A673 (cell line): ENCODE results near the gene NAIF1. TPM values are rescaled to one million over a fixed set of nuclear protein-coding genes. Genes with fewer than 3 reads are reported as not detected.

Experiments
- BruUV-seq: library from RNA; stranded (reverse); fragments of 400-500 nt; replicated peaks from 2 replicates; lab custom pipeline; 2021; lab: Mats Ljungman, UMichigan
- CTCF ChIA-PET: fragments of 300-600 bp; sonication (Branson Sonifier 250); formaldehyde crosslinking; loops from one replicate; lab custom pipeline; 2022; ENCODE audit warnings: antibody characterized with exemption; lab: Charles Lee
- POLR2A ChIA-PET: fragments of 300-600 bp; sonication (Branson Sonifier 250); formaldehyde crosslinking; loops from one replicate; lab custom pipeline; 2022; ENCODE audit warnings: antibody characterized with exemption; ENCODE audit not compliant: low non-redundant PET; lab: Charles Lee
- DNase-seq: peaks from one replicate; pipeline ENCODE4 v3.0.0-alpha.2; 2015; ENCODE audit warnings: low spot score
- H3K27ac ChIP-seq: fragments of 200-600 bp; sonication (generic); 2 replicates; pipeline ENCODE4 v1.5.1; 2016; ENCODE audit warnings: mixed run types, low read depth, mild to moderate bottlenecking, mixed read lengths, antibody characterized with exemption, low read length; ENCODE audit not compliant: poor library complexity, severe bottlenecking
- H3K27me3 ChIP-seq: fragments of 200-600 bp; sonication (generic); replicated peaks from 2 replicates; pipeline ENCODE4 v1.6.1; 2017; ENCODE audit warnings: mixed run types, low read depth, mild to moderate bottlenecking, mixed read lengths, antibody characterized with exemption, low read length; ENCODE audit not compliant: insufficient read depth, poor library complexity
- H3K36me3 ChIP-seq: fragments of 200-600 bp; sonication (generic); 2 replicates; pipeline ENCODE4 v1.6.1; 2016; ENCODE audit warnings: mixed run types, mild to moderate bottlenecking, mixed read lengths, antibody characterized with exemption, low read length; ENCODE audit not compliant: insufficient read depth, poor library complexity, severe bottlenecking
- H3K4me1 ChIP-seq: fragments of 200-600 bp; sonication (generic); 2 replicates; pipeline ENCODE4 v1.6.1; 2017; ENCODE audit warnings: mixed run types, mild to moderate bottlenecking, mixed read lengths, antibody characterized with exemption, low read length; ENCODE audit not compliant: insufficient read depth, poor library complexity, severe bottlenecking
- H3K4me3 ChIP-seq: fragments of 200-600 bp; sonication (generic); 2 replicates; pipeline ENCODE4 v1.5.1; 2016; ENCODE audit warnings: low read depth, mixed run types, mild to moderate bottlenecking, mixed read lengths, low read length; ENCODE audit not compliant: poor library complexity, severe bottlenecking
- H3K9me3 ChIP-seq: fragments of 200-600 bp; sonication (generic); 2 replicates; pipeline ENCODE4 v1.6.1; 2016; ENCODE audit warnings: mixed run types, low read depth, mild to moderate bottlenecking, mixed read lengths, antibody characterized with exemption, low read length; ENCODE audit not compliant: poor library complexity, severe bottlenecking
- CTCF ChIP-seq: fragments of 300-800, 200-600 bp; sonication (generic); conservative IDR thresholded peaks from 2 replicates; pipeline ENCODE4 v1.5.1; 2017; ENCODE audit warnings: low read depth, mild to moderate bottlenecking, antibody characterized with exemption, low read length, moderate library complexity, mixed read lengths
- EZH2 ChIP-seq: fragments of 200-600 bp; sonication (generic); IDR thresholded peaks from 2 replicates; pipeline ENCODE4 v1.6.1; 2017; ENCODE audit warnings: borderline replicate concordance, low read depth, mild to moderate bottlenecking, mixed read lengths, antibody characterized with exemption, low read length; ENCODE audit not compliant: poor library complexity, severe bottlenecking
- intact Hi-C: fragments of 100-400 bp; cut with micrococcal nuclease; formaldehyde crosslinking; loops from one replicate; pipeline ENCODE4 v1.10.0; 2022; ENCODE audit not compliant: unreplicated experiment
- total RNA-seq: library from RNA; stranded (reverse); gene quantifications from 2 replicates; pipeline ENCODE4 v1.2.3, GENCODE V29; 2021

NAIF1 gene
- total RNA-seq, 1 experiment from 2014 or later: 9.3 TPM

- Histone ChIP-seq H3K27me3 (no peaks in the 10 kb centered on the region), H3K9me3 (no peaks in the 10 kb centered on the region), H3K4me3 (no peak overlapping the region), H3K27ac (peak overlapping the region; percentile 63), H3K36me3 (no peaks in the 10 kb centered on the region), H3K4me1 (peaks cover 25% of the 10 kb centered on the region)
- ChIA-PET CTCF (no interaction called here), POLR2A (no interaction called here)
- intact Hi-C loops: no loop called here
- no peak for TF ChIP-seq EZH2
- TF ChIP-seq CTCF: no peak
- no peak for DNase-seq
- no TSS peak for BruUV-seq
Measured at GRCh38 chr9:128061275-128061960, 5.7 kb downstream of the NAIF1 start.

GRCh38 chr9:128059365-128059983 lies 7.6 kb downstream of the NAIF1 start:
- POLR2A ChIA-PET: interaction anchor here (0.7 kb wide), 1 partner anchor 258 kb away, joined by 11 read pairs; no protein-coding TSS in a partner anchor
- Histone ChIP-seq H3K36me3 (no peaks in the 10 kb centered on the region), H3K9me3 (no peaks in the 10 kb centered on the region), H3K4me3 (no peak overlapping the region), H3K27ac (no peak overlapping the region), H3K27me3 (no peaks in the 10 kb centered on the region), H3K4me1 (peaks cover 30% of the 10 kb centered on the region)
- no peak for DNase-seq
- intact Hi-C loops: no loop called here
- TF ChIP-seq CTCF (no peak), EZH2 (no peak)
- CTCF ChIA-PET: no interaction called here
- BruUV-seq: no TSS peak

- ChIA-PET POLR2A (no interaction called here), CTCF (interaction anchor here (0.9 kb wide), 1 partner anchor 9 kb away, joined by 4 read pairs; the partner anchor contains the start of gene NAIF1)
- no peaks in the 10 kb centered on the region for H3K9me3 ChIP-seq
- DNase-seq: no peak
- peaks cover 30% of the 10 kb centered on the region for H3K4me1 ChIP-seq
- TF ChIP-seq EZH2 (no peak), CTCF (no peak)
- H3K36me3 ChIP-seq: no peaks in the 10 kb centered on the region
- intact Hi-C loops: no loop called here
- no peak overlapping the region for H3K27ac ChIP-seq
- BruUV-seq: no TSS peak
- no peaks in the 10 kb centered on the region for H3K27me3 ChIP-seq
- no peak overlapping the region for H3K4me3 ChIP-seq
Measured at GRCh38 chr9:128057724-128058409, 9.3 kb downstream of the NAIF1 start.
